NCI-H2107 treated with DMSO at 0.1 percent for 48 hours (cell line): Measurements from ENCODE around the gene EFCAB13.
A peak's percentile ranks its signal among the peaks of the same experiment; 100 is the strongest.

Experiments used
- DNase-seq: peaks from one replicate; lab custom pipeline; 2025; ENCODE audit not compliant: unreplicated experiment; lab: John Stamatoyannopoulos, UW

EFCAB13 gene

GRCh38 chr17:47291242-47291873, 32.4 kb upstream of the EFCAB13 start:
- DNase-seq = no peak

GRCh38 chr17:47292206-47292605, 31.5 kb upstream of the EFCAB13 start:
- no peak for DNase-seq

- no peak for DNase-seq
Observed at GRCh38 chr17:47295037-47295873, 28.5 kb upstream of the EFCAB13 start.

- DNase-seq = no peak
Observed at GRCh38 chr17:47295874-47296255, 27.9 kb upstream of the EFCAB13 start.

- no peak for DNase-seq
Observed at GRCh38 chr17:47297661-47298400, 25.9 kb upstream of the EFCAB13 start.

- DNase-seq = no peak
Observed at GRCh38 chr17:47298712-47299111, 25.0 kb upstream of the EFCAB13 start.

GRCh38 chr17:47299239-47299910, 24.4 kb upstream of the EFCAB13 start:
- DNase-seq = no peak

- no peak for DNase-seq
Observed at GRCh38 chr17:47300718-47301117, 23.0 kb upstream of the EFCAB13 start.

GRCh38 chr17:47301161-47301560, 22.6 kb upstream of the EFCAB13 start:
- DNase-seq = no peak

GRCh38 chr17:47301831-47302230, 21.9 kb upstream of the EFCAB13 start:
- no peak for DNase-seq

GRCh38 chr17:47304186-47304585, 19.6 kb upstream of the EFCAB13 start:
- no peak for DNase-seq

- no peak for DNase-seq
Observed at GRCh38 chr17:47305302-47305923, 18.3 kb upstream of the EFCAB13 start.

- peak; percentile 11 for DNase-seq
Observed at GRCh38 chr17:47310186-47310733, 13.5 kb upstream of the EFCAB13 start.

GRCh38 chr17:47311420-47311819, 12.3 kb upstream of the EFCAB13 start:
- no peak for DNase-seq

- peak; percentile 43 for DNase-seq
Observed at GRCh38 chr17:47315451-47316266, 8.1 kb upstream of the EFCAB13 start.

- DNase-seq = no peak
Observed at GRCh38 chr17:47316311-47316710, 7.4 kb upstream of the EFCAB13 start.

GRCh38 chr17:47317119-47317518, 6.6 kb upstream of the EFCAB13 start:
- DNase-seq = no peak

- no peak for DNase-seq
Observed at GRCh38 chr17:47318197-47318918, 5.4 kb upstream of the EFCAB13 start.

- no peak for DNase-seq
Observed at GRCh38 chr17:47320879-47321502, 2.8 kb upstream of the EFCAB13 start.
